GM12872 (cell line): ENCODE measurements around the gene SGCG.

Experiments used
- TF ChIP-seq, protein P1 (sequence below): IDR thresholded peaks from 3 replicates; pipeline ENCODE4 v1.5.1; 2011; ENCODE audit warnings: low read depth, mild to moderate bottlenecking, low read length, moderate library complexity; ENCODE audit not compliant: insufficient read depth

Gene SGCG

DNA sequence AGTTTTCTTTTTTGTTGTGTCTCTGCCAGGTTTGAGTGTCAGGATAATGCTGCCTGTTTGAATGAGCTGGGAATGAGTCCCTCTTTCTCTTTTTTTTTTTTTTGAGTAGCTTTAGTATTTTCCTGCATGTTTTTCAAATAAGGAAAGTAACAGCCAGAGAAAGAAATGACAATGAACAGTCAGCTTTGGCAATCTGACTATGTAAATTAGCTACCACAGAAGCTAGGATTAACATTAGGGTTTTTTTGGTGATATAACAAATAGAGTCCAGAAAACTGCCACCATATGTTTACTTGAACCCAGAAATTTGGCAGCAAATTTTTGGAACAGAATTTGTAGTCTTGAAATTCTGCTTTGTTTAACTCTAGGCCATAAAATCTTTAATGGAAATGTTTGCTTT lies 50.5 kb downstream of the SGCG start:
- TF ChIP-seq, protein P1, sequence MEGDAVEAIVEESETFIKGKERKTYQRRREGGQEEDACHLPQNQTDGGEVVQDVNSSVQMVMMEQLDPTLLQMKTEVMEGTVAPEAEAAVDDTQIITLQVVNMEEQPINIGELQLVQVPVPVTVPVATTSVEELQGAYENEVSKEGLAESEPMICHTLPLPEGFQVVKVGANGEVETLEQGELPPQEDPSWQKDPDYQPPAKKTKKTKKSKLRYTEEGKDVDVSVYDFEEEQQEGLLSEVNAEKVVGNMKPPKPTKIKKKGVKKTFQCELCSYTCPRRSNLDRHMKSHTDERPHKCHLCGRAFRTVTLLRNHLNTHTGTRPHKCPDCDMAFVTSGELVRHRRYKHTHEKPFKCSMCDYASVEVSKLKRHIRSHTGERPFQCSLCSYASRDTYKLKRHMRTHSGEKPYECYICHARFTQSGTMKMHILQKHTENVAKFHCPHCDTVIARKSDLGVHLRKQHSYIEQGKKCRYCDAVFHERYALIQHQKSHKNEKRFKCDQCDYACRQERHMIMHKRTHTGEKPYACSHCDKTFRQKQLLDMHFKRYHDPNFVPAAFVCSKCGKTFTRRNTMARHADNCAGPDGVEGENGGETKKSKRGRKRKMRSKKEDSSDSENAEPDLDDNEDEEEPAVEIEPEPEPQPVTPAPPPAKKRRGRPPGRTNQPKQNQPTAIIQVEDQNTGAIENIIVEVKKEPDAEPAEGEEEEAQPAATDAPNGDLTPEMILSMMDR, result no peak

DNA sequence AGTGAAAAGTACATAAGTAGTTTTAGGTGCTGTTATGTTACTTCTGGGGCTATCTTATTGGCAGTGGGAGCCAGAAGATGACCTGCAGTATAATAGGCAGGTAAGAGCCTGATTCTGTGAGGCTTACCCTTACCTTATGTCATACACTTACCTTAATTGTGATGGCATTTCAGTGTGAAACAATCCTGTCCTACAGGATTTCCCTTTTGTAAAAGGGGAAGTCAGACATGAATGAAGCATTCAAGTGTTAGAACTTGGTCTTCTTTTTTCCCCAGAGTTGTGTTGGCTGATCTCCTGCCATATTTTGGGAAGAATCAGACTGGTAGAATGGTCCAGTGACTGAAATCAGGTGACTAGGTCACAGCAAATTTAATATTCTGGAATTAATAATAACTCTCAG lies 55.2 kb downstream of the SGCG start:
- TF ChIP-seq, protein P1, result no peak

DNA sequence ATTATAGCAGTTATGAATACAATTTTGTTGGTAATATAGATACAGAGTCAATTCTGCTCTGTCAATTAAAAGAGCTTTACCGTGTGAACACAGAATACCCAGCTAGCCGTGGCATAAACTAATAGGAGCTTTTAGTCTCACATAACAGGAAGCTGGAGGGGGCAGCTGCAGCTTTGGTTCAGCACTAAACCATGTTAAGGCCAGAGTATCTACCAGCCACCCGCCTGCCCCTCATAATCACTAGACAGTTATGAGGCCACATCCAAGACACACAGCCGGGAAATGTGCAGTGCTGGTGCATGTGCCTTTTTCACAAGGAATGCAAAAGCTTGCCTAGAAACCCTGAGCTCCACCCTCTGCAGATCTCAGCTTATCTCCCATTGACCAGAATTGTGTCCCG lies 62.3 kb downstream of the SGCG start:
- TF ChIP-seq, protein P1, result no peak

DNA sequence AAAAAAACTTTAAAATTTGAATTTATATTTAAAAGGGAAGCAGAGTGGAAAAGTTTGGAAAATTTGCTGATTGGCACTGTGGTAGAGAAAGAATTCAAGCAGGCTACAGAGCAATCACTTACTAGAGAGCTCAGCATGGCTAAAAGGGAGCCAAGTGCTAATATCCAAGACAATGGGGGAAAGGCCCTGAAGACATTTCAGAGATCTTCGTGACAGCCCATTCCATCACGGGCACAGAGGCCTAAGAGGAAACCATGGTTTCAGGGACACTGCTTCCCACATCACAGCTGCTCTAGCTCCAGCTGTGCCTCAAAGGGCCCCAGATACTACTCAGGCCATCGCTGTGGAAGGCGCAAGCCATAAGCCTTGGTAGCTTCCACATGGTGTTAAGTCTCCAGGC lies 73.7 kb downstream of the SGCG start:
- TF ChIP-seq, protein P1, result no peak

DNA sequence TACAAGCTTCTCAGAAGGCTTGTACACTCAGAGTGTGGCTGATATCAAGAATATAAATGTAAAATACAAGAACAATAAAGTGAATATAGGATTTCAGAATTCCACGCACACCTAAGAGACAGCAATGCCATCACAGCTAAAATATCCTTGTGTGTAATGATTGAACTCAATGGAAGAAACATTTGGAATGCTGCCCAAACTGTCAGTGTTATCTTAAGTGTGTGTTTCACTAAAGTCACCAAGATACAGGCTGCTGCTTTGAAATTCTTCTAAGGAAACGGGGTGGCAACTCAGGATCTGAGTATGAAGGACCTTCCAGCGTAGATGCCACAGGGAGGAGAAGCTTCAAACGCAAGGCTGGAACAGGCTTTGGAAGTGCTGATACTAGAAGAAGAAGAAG lies 86.8 kb downstream of the SGCG start:
- TF ChIP-seq, protein P1, result no peak

DNA sequence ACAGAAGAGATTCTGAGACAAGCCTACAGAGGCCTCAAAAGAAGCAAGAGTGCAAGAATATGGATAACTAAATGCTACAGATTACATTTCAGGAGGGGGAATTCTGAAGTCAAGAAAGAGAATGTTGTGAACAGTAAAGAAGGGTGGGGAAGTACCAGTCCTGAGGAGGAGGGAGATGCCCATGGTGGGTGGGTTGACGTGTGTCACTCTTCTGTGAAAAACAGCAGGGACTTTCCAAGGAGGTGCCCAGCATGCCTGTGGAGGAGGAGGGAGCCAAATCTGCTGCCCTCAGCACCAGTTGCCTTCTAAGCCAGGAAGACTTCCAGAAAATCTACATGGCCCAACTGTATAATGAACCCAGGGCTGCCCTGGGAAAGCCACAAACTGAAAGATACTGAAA lies 87.7 kb downstream of the SGCG start:
- TF ChIP-seq, protein P1, result no peak

DNA sequence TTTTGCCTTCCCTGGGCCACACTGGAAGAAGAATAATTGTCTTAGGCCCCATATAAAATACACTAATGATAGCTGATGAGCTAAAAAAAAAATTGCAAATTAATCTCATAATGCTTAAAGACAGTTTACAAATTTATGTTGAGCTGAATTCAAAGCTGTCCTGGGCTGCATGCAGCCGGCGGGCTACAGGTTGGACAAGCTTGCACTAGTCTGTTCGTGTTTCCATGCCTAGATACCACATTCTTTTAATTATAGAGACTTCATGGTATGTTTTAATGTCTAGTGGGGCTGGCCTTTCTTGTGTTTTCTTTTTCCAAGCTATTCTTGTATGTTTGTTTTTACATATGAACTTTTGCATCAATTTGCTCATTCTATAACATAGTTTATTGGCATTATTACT lies 90.6 kb downstream of the SGCG start:
- TF ChIP-seq, protein P1, result no peak

DNA sequence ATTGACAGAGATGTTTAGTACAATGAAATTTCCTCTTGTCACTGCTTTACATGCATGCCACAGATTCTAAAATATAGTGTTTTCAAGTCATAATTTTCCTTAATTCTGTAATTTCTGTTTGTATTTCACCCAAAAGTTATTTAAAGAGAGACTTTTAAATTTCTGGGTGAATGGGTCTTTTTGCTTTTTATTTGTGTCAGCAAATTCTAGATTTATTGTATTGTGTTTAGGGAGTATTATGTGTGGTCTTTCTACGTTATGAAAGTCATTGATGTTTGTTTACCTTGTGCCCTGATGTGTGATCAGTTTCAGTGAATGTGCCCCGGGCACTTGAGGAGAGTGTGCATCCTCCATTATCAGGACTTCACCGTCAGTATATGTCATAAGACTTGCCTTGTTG lies 92.7 kb downstream of the SGCG start:
- TF ChIP-seq, protein P1, result no peak
